SU-DHL-6 (cell line): ENCODE measurements around the gene MPPE1.

ENCODE experiments used
- CTCF ChIP-seq: fragments of 200-600 bp; sonication (generic); IDR thresholded peaks from one replicate; pipeline ENCODE4 v1.5.1; 2017; ENCODE audit warnings: antibody characterized with exemption, mild to moderate bottlenecking, low read length, moderate library complexity; ENCODE audit not compliant: insufficient read depth, poor library complexity, severe bottlenecking
- EZH2phosphoT487 ChIP-seq: fragments of 200-600 bp; sonication (generic), shearing (Covaris generic); conservative IDR thresholded peaks from 2 replicates; pipeline ENCODE4 v1.6.1; 2018; ENCODE audit warnings: mild to moderate bottlenecking, antibody characterized with exemption, low read length, moderate library complexity, mixed read lengths

DNA sequence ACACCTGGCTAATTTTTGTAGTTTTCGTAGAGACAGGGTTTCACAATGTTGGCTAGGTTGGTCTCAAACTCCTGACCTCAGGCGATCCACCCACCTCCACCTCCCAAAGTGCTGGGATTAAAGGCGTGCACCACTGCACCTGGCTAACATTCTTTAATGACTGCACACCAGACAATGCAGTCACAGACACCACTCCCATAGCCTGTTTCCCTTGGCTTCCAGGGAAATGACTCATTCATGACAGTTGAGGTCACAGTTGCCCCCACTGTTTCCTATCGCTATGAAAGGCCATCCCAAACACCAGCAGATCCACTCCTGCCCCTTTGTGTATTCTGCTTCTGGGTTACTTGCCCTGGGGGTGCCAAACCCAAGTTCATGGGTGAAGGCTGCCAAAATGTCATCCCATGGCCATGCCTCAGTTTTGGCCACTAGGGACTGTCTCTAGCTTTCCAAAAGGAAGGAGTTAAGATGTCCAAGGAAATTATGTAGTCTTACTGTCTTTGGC, 48.2 kb downstream of the MPPE1 start:
- no peak for TF ChIP-seq EZH2phosphoT487
- no peak for TF ChIP-seq CTCF
